Panc1 (cell line): ENCODE results near the gene LPP. TPM values are rescaled to one million over a fixed set of nuclear protein-coding genes. Genes with fewer than 3 reads are reported as not detected.

Source experiments
- ATAC-seq: fragments of 200-7000 bp; cut with Tn5 transposase; 2 replicates; pipeline ENCODE4 v1.9.1; 2020; ENCODE audit warnings: mild to moderate bottlenecking, moderate library complexity
- BruUV-seq: library from RNA; stranded (reverse); fragments of 400-500 nt; replicated peaks from 2 replicates; lab custom pipeline; 2021; lab: Mats Ljungman, UMichigan
- CTCF ChIA-PET: fragments of 300-600 bp; sonication (Branson Sonifier 250); formaldehyde crosslinking; loops from one replicate; lab custom pipeline; 2022; ENCODE audit warnings: antibody characterized with exemption; lab: Charles Lee
- POLR2A ChIA-PET: fragments of 300-600 bp; sonication (Branson Sonifier 250); formaldehyde crosslinking; loops from one replicate; lab custom pipeline; 2022; ENCODE audit warnings: antibody characterized with exemption; lab: Charles Lee
- DNase-seq: peaks from one replicate; pipeline ENCODE4 v3.0.0-alpha.2; 2010; ENCODE audit warnings: low read depth, low spot score
- H3K27ac ChIP-seq: 2 replicates; pipeline ENCODE4 v1.5.1; 2011; ENCODE audit warnings: mild to moderate bottlenecking, low read length, inconsistent platforms
- H3K27me3 ChIP-seq: fragments of 200-500 bp; sonication (Bioruptor generic); 2 replicates; pipeline ENCODE4 v1.6.0; 2014; ENCODE audit warnings: low read length, inconsistent platforms; ENCODE audit not compliant: control insufficient read depth, insufficient read depth
- H3K36me3 ChIP-seq: fragments of 200-500 bp; sonication (Bioruptor generic); 2 replicates; pipeline ENCODE4 v1.5.1; 2014; ENCODE audit warnings: inconsistent platforms, mild to moderate bottlenecking, low read length, moderate library complexity; ENCODE audit not compliant: control insufficient read depth, insufficient read depth
- H3K4me1 ChIP-seq: 2 replicates; pipeline ENCODE4 v1.5.1; 2011; ENCODE audit warnings: inconsistent platforms, mild to moderate bottlenecking, low read length, moderate library complexity; ENCODE audit not compliant: control insufficient read depth, insufficient read depth
- H3K4me3 ChIP-seq, 2 experiments: 2 replicates each; pipeline ENCODE4 v1.5.1; 2011 to 2012; ENCODE audit warnings: low read depth in 2 of 2, low read length in 2 of 2, mild to moderate bottlenecking in 2 of 2, inconsistent platforms in 1 of 2, moderate library complexity in 1 of 2
- H3K9me3 ChIP-seq: fragments of 200-500 bp; sonication (Bioruptor generic); 2 replicates; pipeline ENCODE4 v1.5.1; 2014; ENCODE audit warnings: low read depth, mild to moderate bottlenecking, inconsistent platforms, low read length, moderate library complexity; ENCODE audit not compliant: control insufficient read depth, insufficient read depth
- CTCF ChIP-seq: fragments of 450-650 bp; IDR thresholded peaks from 2 replicates; pipeline ENCODE4 v1.5.1; 2017; ENCODE audit warnings: mild to moderate bottlenecking
- POLR2AphosphoS5 ChIP-seq: IDR thresholded peaks from 2 replicates; pipeline ENCODE4 v1.6.1; 2012; ENCODE audit warnings: mild to moderate bottlenecking, low read depth, low read length, moderate library complexity
- SIN3A ChIP-seq: IDR thresholded peaks from 2 replicates; pipeline ENCODE4 v1.6.1; 2012; ENCODE audit warnings: low read depth, mild to moderate bottlenecking, low read length, moderate library complexity, borderline replicate concordance; ENCODE audit not compliant: insufficient read depth
- TCF7L2 ChIP-seq: IDR thresholded peaks from 2 replicates; pipeline ENCODE4 v1.6.1; 2011; ENCODE audit warnings: mild to moderate bottlenecking, low read depth, low read length, inconsistent platforms
- in situ Hi-C: cut with HindIII; loops from 2 replicates; pipeline ENCODE4 v1.10.0; 2016; ENCODE audit warnings: low sequenced_read_pairs, low pct_unique_long_range_greater_than_20kb
- intact Hi-C: fragments of 100-400 bp; cut with micrococcal nuclease; formaldehyde crosslinking; loops from one replicate; pipeline ENCODE4 v1.10.0; 2022; ENCODE audit not compliant: unreplicated experiment
- total RNA-seq: library from RNA; stranded (reverse); gene quantifications from one replicate; pipeline ENCODE4 v1.2.1, GENCODE V29; 2021; ENCODE audit not compliant: unreplicated experiment
- TF ChIP-seq, protein P1 (sequence below), 2 experiments: IDR thresholded peaks; 2 replicates each; pipeline ENCODE4 v1.6.1; 2011 to 2012; ENCODE audit warnings: low read depth in 2 of 2, control low read depth in 1 of 2, low read length in 1 of 2, mild to moderate bottlenecking in 1 of 2, moderate library complexity in 1 of 2; ENCODE audit not compliant: insufficient read depth in 1 of 2

Gene LPP
- total RNA-seq, 1 experiment from 2014 or later: 90.0 TPM

- Histone ChIP-seq H3K4me1 (peaks cover 68% of the 10 kb centered on the region), H3K27ac (peak overlapping the region; percentile 69), H3K27me3 (no peaks in the 10 kb centered on the region), H3K4me3 (no peak overlapping the region), H3K9me3 (no peaks in the 10 kb centered on the region), H3K36me3 (no peaks in the 10 kb centered on the region)
- no peak for DNase-seq
- no TSS peak for BruUV-seq
- ChIA-PET POLR2A (no interaction called here), CTCF (no interaction called here)
- TF ChIP-seq POLR2AphosphoS5 (no peak), TCF7L2 (no peak), SIN3A (no peak), CTCF (no peak)
- TF ChIP-seq, protein P1, sequence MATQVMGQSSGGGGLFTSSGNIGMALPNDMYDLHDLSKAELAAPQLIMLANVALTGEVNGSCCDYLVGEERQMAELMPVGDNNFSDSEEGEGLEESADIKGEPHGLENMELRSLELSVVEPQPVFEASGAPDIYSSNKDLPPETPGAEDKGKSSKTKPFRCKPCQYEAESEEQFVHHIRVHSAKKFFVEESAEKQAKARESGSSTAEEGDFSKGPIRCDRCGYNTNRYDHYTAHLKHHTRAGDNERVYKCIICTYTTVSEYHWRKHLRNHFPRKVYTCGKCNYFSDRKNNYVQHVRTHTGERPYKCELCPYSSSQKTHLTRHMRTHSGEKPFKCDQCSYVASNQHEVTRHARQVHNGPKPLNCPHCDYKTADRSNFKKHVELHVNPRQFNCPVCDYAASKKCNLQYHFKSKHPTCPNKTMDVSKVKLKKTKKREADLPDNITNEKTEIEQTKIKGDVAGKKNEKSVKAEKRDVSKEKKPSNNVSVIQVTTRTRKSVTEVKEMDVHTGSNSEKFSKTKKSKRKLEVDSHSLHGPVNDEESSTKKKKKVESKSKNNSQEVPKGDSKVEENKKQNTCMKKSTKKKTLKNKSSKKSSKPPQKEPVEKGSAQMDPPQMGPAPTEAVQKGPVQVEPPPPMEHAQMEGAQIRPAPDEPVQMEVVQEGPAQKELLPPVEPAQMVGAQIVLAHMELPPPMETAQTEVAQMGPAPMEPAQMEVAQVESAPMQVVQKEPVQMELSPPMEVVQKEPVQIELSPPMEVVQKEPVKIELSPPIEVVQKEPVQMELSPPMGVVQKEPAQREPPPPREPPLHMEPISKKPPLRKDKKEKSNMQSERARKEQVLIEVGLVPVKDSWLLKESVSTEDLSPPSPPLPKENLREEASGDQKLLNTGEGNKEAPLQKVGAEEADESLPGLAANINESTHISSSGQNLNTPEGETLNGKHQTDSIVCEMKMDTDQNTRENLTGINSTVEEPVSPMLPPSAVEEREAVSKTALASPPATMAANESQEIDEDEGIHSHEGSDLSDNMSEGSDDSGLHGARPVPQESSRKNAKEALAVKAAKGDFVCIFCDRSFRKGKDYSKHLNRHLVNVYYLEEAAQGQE (IDR thresholded peaks at IDR 0.05; ENCODE audit: insufficient read depth in 1 of 2, low read depth in 2 of 2, low read length in 1 of 2): no peak
- intact Hi-C loops: no loop called here
- ATAC-seq: no peak
- in situ Hi-C loops: no loop called here
Measured at GRCh38 chr3:188259191-188259590, 105.2 kb downstream of the LPP start.

- DNase-seq (no peak), ATAC-seq (no peak)
- intact Hi-C loops: no loop called here
- Histone ChIP-seq H3K4me1 (peaks cover 72% of the 10 kb centered on the region), H3K27me3 (no peaks in the 10 kb centered on the region), H3K36me3 (no peaks in the 10 kb centered on the region), H3K9me3 (no peaks in the 10 kb centered on the region), H3K27ac (peak overlapping the region; percentile 69), H3K4me3 (no peak overlapping the region)
- in situ Hi-C loops: no loop called here
- POLR2A ChIA-PET: no interaction called here
- BruUV-seq: no TSS peak
- TF ChIP-seq POLR2AphosphoS5 (no peak), CTCF (no peak), TCF7L2 (no peak), SIN3A (no peak)
- TF ChIP-seq, protein P1 (IDR thresholded peaks at IDR 0.05; ENCODE audit: insufficient read depth in 1 of 2, low read depth in 2 of 2, low read length in 1 of 2): no peak
- CTCF ChIA-PET: no interaction called here
Measured at GRCh38 chr3:188259596-188259995, 105.6 kb downstream of the LPP start.
